Skeletal muscle tissue (tissue), 4 donors: ENCODE results near the gene MSI2. TPM values are rescaled to one million over a fixed set of nuclear protein-coding genes. Genes with fewer than 3 reads are reported as not detected.
A peak's percentile ranks its signal among the peaks of the same experiment; 100 is the strongest.

Experiments
- H3K27ac ChIP-seq: one replicate; pipeline ENCODE4 v1.7.0; 2013; ENCODE audit warnings: mild to moderate bottlenecking, low read depth, low read length, inconsistent platforms
- H3K27me3 ChIP-seq, 3 donors: one replicate each; pipeline ENCODE4 v1.7.0; 2013; ENCODE audit warnings: low read length in 3 of 3; ENCODE audit not compliant: control insufficient read depth in 3 of 3, insufficient read depth in 3 of 3
- H3K36me3 ChIP-seq, 3 donors: one replicate each; pipeline ENCODE4 v1.7.0; 2013; ENCODE audit warnings: low read length in 3 of 3; ENCODE audit not compliant: control insufficient read depth in 3 of 3, insufficient read depth in 3 of 3
- H3K4me1 ChIP-seq, 3 donors: one replicate each; pipeline ENCODE4 v1.7.0; 2013; ENCODE audit warnings: low read length in 3 of 3, mild to moderate bottlenecking in 3 of 3; ENCODE audit not compliant: control insufficient read depth in 3 of 3, insufficient read depth in 3 of 3
- H3K4me3 ChIP-seq, 3 donors: one replicate each; pipeline ENCODE4 v1.7.0; 2013; ENCODE audit warnings: low read length in 3 of 3
- H3K9ac ChIP-seq, 3 donors: one replicate each; pipeline ENCODE4 v1.7.0; 2013; ENCODE audit warnings: low read length in 3 of 3, mild to moderate bottlenecking in 3 of 3, moderate library complexity in 2 of 3, low read depth in 1 of 3
- H3K9me3 ChIP-seq, 3 donors: one replicate each; pipeline ENCODE4 v1.7.0; 2013; ENCODE audit warnings: low read length in 3 of 3; ENCODE audit not compliant: control insufficient read depth in 3 of 3
- total RNA-seq: library from RNA; depleted of rRNA; stranded (reverse); fragments of >200 nt; gene quantifications from one replicate; pipeline ENCODE4 v1.2.3, GENCODE V29; 2014
- donor health status: Osteomylitis.

Gene MSI2
- total RNA-seq, 1 donor from 2014 or later, result 20.4 TPM

DNA sequence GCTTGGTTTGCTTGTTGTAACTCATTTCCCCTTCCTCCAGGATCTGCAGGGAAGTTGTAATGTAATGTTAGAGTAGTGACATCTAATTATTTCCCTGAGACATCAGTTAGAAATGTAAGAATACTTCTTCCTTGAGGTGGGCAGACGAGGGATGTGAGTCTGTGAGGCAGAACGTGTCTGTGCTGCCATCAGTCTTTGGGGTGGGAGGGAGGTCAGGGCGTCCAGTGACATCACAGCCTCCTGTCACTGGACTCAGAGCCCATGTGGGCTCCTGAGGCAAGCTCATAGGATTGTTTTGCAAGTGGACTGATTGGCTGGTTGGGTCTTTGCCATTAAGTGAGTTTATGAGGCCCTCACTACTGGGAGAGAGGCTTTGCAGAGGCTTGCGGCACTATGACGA lies 300.0 kb downstream of the MSI2 start:
- no peaks in the 10 kb centered on the region for H3K27me3 ChIP-seq
- H3K4me3 ChIP-seq, result no peak overlapping the region
- H3K9ac ChIP-seq, result no peak overlapping the region
- no peaks in the 10 kb centered on the region for H3K36me3 ChIP-seq
- peaks cover 31 to 68% (median 55%) of the 10 kb centered on the region in 3 donors for H3K4me1 ChIP-seq
- H3K27ac ChIP-seq, result no peak overlapping the region
- H3K9me3 ChIP-seq, result no peaks in the 10 kb centered on the region

DNA sequence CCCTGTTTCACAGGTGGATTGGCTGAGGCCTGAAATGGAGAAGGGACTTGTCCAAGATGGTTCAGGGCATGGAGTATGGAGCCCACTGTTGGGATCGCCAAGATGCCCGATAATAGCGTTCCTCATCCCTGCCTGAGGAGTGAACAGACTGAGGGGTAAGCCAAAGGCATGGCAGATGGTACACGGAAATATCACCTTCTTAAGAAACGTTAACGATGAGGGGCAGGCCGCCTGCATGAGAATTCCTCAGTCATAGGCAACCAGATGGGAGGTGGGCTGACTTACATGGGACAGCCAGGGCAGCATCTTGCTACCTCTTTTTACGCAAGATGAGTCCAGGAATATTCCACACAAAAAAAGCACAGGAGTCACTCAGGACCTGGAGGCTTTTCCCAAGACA lies 300.7 kb downstream of the MSI2 start:
- H3K9ac ChIP-seq, result no peak overlapping the region
- H3K9me3 ChIP-seq, result no peaks in the 10 kb centered on the region
- H3K27me3 ChIP-seq, result no peaks in the 10 kb centered on the region
- no peak overlapping the region for H3K4me3 ChIP-seq
- no peak overlapping the region for H3K27ac ChIP-seq
- H3K36me3 ChIP-seq, result no peaks in the 10 kb centered on the region
- H3K4me1 ChIP-seq, result peaks cover 31 to 62% (median 52%) of the 10 kb centered on the region in 3 donors

DNA sequence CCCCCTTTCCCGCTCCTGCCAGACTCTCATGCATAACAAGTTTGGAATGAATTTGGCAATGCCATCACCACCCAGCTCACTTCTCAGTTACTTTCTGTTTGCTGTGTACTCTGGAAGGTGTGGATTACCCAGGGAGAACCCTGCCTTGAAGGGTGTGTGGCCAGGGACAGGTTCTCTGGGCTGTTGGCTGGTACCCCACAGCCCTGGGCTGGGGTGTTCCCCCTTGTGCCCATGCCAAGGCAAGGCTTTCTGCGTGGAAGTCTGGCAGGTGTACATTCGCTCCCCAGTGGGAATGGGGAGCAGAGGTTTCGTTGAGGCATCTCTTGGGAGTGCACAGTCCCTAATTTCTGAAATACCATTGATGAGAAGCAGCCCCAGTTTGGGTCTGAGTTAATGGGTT lies 301.1 kb downstream of the MSI2 start:
- H3K4me1 ChIP-seq, result peaks cover 26 to 58% (median 48%) of the 10 kb centered on the region in 3 donors
- H3K27me3 ChIP-seq, result no peaks in the 10 kb centered on the region
- H3K9ac ChIP-seq, result no peak overlapping the region
- no peak overlapping the region for H3K4me3 ChIP-seq
- no peaks in the 10 kb centered on the region for H3K9me3 ChIP-seq
- H3K36me3 ChIP-seq, result no peaks in the 10 kb centered on the region
- no peak overlapping the region for H3K27ac ChIP-seq

DNA sequence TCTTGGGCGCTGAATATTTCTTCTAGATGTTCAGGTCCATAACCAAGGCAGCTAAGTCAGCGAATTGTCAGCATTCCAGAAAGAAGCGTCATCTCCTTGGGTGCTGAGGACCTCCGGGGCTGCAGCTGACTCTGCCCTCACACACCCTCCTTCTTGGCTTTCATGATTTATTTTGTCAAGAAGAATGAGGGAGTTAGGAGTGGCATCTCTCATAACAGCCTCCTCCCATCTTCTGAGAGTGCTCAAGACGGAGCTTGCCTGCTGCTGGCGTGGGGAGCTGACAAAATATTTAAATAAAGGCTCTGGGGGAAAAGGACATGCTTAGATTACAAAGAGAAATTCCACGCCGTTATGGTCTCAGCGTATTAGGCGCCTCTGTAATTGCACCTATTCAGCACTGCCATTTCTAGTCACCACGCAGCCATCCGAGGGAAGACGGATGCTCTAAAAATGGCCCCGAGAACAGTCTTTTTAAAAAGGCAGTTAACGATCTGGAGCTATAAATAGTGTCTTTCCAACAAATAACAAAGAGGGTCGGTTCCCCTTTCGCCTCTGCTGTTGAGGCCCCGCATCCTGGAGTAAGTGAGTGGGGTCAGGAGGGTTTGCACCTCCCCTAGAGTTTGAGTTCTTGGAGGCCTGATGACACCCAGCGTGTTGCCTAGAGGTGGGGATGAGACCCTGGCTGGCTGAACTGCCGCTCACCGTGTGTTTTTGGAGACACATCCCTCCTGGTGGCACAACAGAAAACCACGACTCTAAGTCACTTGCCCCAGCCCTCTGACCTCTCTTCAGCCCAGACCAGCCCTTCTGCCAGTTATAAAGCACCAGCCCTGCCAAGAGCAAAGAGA lies 301.7 kb downstream of the MSI2 start:
- Histone ChIP-seq H3K27me3 (no peaks in the 10 kb centered on the region), H3K27ac (no peak overlapping the region), H3K9me3 (no peaks in the 10 kb centered on the region), H3K4me3 (no peak overlapping the region), H3K9ac (no peak overlapping the region), H3K36me3 (no peaks in the 10 kb centered on the region), H3K4me1 (peaks cover 23 to 53% (median 43%) of the 10 kb centered on the region in 3 donors)

DNA sequence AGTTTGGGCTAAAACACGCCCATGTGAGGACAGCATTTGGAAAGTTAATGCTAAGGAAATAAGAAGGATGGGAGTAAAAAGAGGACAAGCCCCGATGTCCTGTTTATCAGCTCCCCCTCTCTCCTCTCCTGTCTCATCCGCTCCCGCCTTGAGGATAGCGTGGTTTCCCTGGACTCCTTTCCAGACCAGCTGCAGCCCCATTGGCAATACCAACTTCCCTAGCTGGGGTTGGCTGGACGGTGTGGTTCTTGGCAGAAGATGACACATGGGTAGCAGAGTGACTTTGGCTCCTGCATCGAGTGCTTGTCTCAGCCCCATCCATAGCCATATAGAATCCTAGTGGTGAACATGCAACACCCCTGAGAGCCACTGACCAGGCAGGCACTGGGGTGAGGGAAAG lies 302.9 kb downstream of the MSI2 start:
- Histone ChIP-seq H3K9me3 (no peaks in the 10 kb centered on the region), H3K27ac (no peak overlapping the region), H3K9ac (no peak overlapping the region), H3K4me3 (no peak overlapping the region), H3K27me3 (no peaks in the 10 kb centered on the region), H3K4me1 (peaks cover 18 to 53% (median 37%) of the 10 kb centered on the region in 3 donors), H3K36me3 (no peaks in the 10 kb centered on the region)

DNA sequence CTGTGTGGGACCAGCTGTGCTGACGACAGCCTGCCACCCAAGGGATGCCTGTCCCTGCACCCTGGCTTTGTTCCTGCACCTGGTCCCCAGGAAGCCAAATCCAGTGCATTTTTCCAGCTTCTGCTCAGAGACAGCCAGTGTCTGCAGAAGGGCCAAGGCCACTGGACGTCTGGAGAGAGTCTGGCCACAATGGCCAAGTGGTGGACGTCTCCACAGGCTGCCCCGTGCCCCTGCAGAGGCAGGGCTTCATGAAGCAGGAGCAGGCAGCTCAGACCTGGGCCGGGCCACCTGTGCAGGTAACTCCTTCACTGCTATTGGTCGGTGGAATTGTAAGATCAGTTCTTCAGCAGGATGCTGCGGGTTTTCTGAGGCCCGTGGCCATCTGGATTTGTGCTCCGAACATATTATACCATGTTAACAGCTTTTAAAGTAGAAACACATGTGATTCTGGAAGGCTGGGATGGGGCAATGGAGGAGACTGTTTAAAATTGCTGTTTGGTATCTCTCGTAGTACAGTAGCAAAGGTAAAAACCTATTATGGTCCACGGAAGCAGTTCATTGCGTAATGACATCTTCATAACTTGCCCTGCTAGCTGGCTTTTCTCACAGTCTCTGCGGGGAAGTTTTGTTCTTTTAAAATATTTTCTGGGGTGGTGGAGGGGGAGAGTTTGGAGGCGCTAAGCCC lies 303.5 kb downstream of the MSI2 start:
- H3K27me3 ChIP-seq, result no peaks in the 10 kb centered on the region

DNA sequence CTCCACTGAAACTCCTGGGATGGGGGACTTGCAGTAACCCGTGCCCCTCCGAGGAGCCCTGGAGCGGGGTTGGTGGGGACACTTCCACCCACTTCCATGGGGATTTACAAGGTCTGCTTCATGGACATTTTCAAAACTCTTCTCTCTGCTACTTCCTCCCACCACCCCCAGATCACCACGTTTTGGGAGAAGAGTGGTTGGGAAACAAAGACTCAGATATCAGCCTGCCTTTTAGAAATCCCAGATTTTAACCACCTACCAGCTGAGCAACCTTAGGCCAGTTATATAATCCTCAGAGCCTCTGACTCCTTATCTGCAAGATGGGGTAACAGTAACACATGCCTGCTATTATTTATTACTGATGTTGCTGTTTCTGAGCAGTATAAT lies 304.0 kb downstream of the MSI2 start:
- H3K9me3 ChIP-seq, result no peaks in the 10 kb centered on the region
- H3K4me1 ChIP-seq, result peaks cover 7 to 46% (median 29%) of the 10 kb centered on the region in 3 donors
- H3K36me3 ChIP-seq, result no peaks in the 10 kb centered on the region
- no peak overlapping the region for H3K9ac ChIP-seq
- no peaks in the 10 kb centered on the region for H3K27me3 ChIP-seq
- no peak overlapping the region for H3K27ac ChIP-seq
- H3K4me3 ChIP-seq, result no peak overlapping the region

More for the DNA sequence above, 303.5 kb downstream of the MSI2 start:
- H3K36me3 ChIP-seq, result no peaks in the 10 kb centered on the region
- H3K4me3 ChIP-seq, result no peak overlapping the region
- no peaks in the 10 kb centered on the region for H3K9me3 ChIP-seq
- peaks cover 13 to 50% (median 34%) of the 10 kb centered on the region in 3 donors for H3K4me1 ChIP-seq
- H3K9ac ChIP-seq, result peak overlapping the region in 1 of 3 donors; percentile 16
- H3K27ac ChIP-seq, result no peak overlapping the region

DNA sequence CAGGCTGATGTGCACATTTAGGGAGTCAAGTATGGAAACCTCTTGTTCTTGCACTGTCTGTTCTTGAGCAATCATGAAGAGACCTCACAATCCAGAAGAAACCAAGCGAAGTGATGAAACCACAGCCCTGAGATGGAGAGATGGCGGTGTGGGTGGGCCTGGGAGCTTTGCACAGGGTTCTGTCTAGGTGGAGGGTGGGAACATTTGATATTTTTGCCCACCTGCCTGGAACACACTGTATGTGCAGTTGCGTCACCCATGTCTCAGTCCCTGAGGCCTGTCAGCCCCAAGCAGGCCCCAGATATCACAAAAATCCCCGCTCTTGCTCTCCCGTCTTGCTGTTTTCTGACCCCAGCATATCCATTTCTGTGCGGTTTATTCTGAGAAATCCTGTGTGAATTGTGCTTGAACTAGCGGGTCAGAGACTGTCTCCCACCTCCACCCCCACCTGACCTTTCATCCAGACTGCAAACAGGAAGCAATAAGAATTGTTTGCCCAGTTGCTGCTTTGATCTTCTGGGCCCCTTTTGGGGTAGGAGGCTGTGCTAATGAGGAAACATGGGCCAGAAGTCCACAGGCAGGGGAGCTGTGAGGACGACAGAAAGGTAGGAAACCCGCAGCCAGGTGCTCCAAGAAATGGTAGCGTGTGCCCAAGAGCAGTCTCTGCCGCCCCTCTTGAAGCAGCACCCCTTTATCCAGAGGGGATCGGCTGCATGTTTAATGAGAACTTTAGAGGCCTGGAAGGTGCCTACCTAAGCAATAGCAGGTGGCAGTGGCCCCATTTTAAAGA lies 304.9 kb downstream of the MSI2 start:
- Histone ChIP-seq H3K27ac (no peak overlapping the region), H3K9me3 (no peaks in the 10 kb centered on the region)

DNA sequence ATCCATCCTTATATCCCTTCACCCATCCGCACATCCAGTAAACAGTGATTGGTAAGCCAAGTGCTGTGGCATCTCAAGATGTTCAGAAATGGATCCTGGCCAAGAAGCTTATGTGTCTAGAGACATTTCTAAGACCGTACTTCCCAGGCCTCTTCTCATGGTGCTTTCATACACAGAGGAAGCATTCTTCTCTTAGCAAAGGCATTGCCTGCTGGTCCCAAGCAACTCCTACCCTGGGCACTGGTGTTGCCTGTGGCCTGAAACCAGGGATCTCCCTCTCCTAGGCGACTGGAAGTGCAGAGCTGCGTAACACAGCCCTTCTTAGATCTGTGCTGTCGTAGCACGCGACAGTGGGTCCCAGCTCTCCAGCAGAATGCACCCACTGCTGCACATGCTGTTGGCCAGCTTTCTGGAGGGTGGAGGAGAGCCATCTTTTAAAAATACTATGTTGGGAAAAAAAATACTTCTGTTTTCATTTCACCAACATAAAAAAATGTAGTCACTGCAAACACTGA lies 305.9 kb downstream of the MSI2 start:
- Histone ChIP-seq H3K27me3 (no peaks in the 10 kb centered on the region), H3K9me3 (no peaks in the 10 kb centered on the region), H3K27ac (no peak overlapping the region), H3K36me3 (no peaks in the 10 kb centered on the region), H3K4me1 (peaks cover 6 to 36% (median 17%) of the 10 kb centered on the region in 3 donors), H3K9ac (no peak overlapping the region), H3K4me3 (no peak overlapping the region)

More for the DNA sequence above, 304.9 kb downstream of the MSI2 start:
- no peak overlapping the region for H3K4me3 ChIP-seq
- H3K4me1 ChIP-seq, result peaks cover 6 to 42% (median 25%) of the 10 kb centered on the region in 3 donors
- no peaks in the 10 kb centered on the region for H3K36me3 ChIP-seq
- H3K9ac ChIP-seq, result no peak overlapping the region
- no peaks in the 10 kb centered on the region for H3K27me3 ChIP-seq
